ENCODE results near the gene CYP39A1. TPM values are rescaled to one million over a fixed set of nuclear protein-coding genes. Genes with fewer than 3 reads are reported as not detected.

CYP39A1 gene
- total RNA-seq, 1 experiment from 2014 or later = 2.6 TPM

DNA sequence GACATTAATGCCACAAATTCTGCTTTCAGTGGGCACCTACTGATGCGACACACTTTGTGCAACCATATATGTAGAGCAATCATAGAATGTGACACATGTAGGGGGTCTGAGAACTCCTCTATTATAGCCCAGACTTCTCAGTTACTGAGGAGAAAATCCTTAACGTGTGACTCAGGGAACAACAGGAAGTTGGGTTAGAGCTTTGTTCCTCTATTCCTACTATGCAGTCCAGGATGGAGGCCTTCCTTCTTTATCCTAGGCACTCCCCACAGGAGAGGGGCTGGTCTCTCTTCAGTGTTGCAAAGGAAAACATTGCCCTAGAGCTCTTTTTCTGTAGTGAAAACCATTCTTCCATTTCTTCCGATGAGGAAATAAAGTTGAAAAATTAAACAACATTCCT, 121.7 kb downstream of the CYP39A1 start:
- DNase-seq = no peak
- Histone ChIP-seq H3K27me3 (no peaks in the 10 kb centered on the region), H3K36me3 (no peaks in the 10 kb centered on the region), H3K9me3 (replicated peaks) (no peaks in the 10 kb centered on the region), H3K4me1 (peaks cover 7% of the 10 kb centered on the region), H3K27ac (no peak overlapping the region), H3K4me3 (no peak overlapping the region)

DNA sequence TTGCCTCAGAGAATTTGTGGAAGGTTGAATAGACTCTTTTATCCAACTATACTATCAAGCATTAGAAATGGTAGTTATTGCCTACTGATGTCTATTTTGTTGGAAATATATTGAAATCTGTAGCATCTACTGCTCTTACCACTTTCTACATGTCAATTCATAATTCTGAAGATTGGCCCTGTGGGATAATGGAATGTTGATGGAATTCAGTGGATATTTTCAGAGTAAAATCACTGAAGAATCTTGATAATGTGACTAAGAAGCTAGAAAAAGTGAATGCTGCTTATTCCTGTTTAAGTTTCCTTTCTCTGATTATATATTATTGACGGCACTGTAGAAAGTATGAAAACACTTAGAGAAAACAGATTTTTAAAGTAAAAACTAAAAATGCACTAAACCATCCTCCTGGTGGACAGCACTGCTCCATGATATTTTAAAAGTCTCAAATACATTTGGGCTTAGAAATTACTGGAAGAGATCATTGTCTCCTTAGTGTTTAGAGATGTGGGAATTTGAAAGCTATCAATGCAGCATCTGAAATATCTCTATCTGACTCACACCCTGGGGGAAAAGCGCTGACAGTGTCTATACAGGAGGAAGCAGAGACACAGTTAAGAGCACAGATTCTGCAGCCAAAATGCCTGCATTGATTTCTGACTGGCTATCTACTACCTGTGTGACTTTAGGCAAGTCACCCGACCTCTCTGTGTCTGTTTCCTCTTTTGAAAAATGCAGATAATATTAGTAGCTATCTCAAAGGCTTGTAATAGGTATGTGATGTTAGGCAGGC, 123.5 kb downstream of the CYP39A1 start:
- no peak overlapping the region for H3K27ac ChIP-seq
- no peak for DNase-seq

DNA sequence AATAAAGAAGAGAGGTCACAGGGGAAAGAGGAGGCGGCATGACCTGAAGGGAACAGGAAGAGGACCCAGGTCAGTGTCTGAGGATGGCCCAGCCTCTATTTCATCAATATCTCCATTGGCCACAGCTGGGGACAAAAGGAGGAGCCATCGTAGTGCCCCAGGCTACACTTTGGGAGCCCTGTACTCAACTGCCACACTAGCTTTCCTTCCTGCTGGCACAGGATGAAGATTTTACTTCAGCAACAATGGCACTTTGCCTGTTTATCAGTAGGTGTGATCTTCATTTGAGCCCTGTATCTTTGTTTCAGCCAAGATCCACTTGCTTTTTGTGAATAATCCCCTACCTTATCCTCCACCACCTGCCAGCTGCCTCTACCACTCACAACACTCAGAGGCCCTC, 126.0 kb downstream of the CYP39A1 start:
- Histone ChIP-seq H3K27me3 (no peaks in the 10 kb centered on the region), H3K4me3 (no peak overlapping the region), H3K9me3 (replicated peaks) (no peaks in the 10 kb centered on the region), H3K27ac (no peak overlapping the region), H3K36me3 (no peaks in the 10 kb centered on the region), H3K4me1 (peaks cover 7% of the 10 kb centered on the region)
- peak in 1 of 2 experiments; percentile 31 for DNase-seq

More for the DNA sequence above, 123.5 kb downstream of the CYP39A1 start:
- Histone ChIP-seq H3K9me3 (replicated peaks) (no peaks in the 10 kb centered on the region), H3K27me3 (no peaks in the 10 kb centered on the region), H3K36me3 (no peaks in the 10 kb centered on the region), H3K4me3 (no peak overlapping the region), H3K4me1 (peaks cover 7% of the 10 kb centered on the region)

DNA sequence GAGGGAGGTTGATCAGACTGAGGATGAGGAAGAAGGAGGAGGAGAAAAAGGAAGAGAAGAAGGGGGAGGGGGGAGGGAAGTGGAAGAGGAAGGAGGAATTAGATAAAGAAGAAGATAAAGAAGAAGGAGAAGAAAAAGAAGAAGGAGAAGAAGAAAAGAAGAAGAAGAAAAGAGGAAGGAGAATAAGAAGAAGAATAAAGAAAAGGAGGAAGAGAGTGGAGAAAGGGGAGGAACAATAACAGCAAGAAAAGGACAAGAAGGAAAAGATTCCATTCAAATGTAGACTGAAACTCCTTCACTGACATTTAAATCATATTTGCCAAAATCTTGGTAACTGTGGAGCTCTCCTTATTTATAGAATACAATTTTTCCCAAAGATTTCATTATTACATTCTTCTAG, 127.0 kb downstream of the CYP39A1 start:
- no peaks in the 10 kb centered on the region for H3K36me3 ChIP-seq
- no peak overlapping the region for H3K4me3 ChIP-seq
- no peak for DNase-seq
- no peaks in the 10 kb centered on the region for H3K9me3 ChIP-seq (replicated peaks)
- H3K27me3 ChIP-seq = no peaks in the 10 kb centered on the region
- peaks cover 7% of the 10 kb centered on the region for H3K4me1 ChIP-seq
- no peak overlapping the region for H3K27ac ChIP-seq

DNA sequence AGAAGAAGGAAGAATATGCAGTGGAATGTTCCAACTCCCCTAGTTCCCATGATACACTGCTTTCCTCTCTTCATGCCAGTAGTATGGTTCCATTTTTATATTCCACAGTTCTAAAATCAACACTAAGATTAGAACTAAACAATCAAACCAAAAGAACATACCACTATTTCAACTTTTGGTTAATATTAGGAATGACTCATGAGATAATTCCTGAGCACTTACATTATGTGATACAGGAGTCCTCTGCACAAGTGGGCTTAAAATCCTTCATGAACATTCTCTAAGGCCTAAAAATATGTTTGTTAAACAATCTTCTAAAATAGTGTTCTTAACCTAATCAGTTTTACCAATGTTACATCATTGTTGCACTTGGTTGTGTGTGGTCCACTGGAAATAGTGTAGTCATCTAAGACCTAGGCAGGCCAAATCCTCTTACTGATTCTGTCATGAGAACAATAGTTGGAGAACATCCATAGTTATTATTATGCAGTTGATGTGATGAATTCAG, 131.1 kb downstream of the CYP39A1 start:
- DNase-seq = no peak
- no peak overlapping the region for H3K4me3 ChIP-seq
- H3K27me3 ChIP-seq = no peaks in the 10 kb centered on the region
- no peaks in the 10 kb centered on the region for H3K9me3 ChIP-seq (replicated peaks)
- no peaks in the 10 kb centered on the region for H3K4me1 ChIP-seq
- no peaks in the 10 kb centered on the region for H3K36me3 ChIP-seq
- no peak overlapping the region for H3K27ac ChIP-seq

DNA sequence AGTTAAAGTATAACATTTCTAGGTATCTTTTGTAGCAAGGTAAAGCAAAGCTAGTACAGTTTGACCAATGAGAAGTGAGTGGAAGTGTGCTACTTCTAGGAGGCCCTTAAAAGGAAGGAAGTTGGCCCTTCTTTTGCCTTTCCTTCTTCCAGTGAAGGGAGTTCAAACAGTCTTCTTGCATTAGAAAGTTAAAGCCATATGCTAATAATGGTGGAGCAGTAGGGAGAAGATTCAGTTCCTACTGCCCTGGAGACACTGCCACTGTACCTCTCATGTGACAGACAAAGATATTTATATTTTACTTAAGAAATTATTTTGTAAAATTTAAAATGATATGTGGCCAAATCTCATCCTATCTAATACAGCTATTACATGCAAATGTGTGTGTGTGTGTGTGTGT, 135.4 kb downstream of the CYP39A1 start:
- Histone ChIP-seq H3K9me3 (replicated peaks) (no peaks in the 10 kb centered on the region), H3K27ac (no peak overlapping the region), H3K4me3 (no peak overlapping the region), H3K36me3 (no peaks in the 10 kb centered on the region), H3K4me1 (no peaks in the 10 kb centered on the region), H3K27me3 (no peaks in the 10 kb centered on the region)
- DNase-seq = no peak

DNA sequence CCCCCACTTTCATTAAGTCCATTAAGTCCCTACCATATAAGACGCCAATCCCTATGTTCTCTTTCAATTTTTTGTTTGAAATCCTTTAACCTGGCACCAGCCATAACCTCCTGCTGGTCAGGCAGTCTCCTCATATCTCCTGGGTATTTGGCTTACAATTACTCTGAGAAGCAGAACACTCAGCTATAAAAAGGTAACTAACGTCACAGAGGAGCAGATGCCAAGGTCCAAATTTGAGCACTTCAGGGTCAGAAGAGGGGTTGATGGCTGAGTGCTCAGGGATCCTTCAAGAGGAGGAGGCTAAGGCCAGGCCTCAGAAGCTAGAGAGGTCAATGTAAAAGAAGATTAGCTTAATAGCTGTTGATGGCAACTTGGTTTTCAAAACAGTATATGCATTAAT, 139.1 kb downstream of the CYP39A1 start:
- Histone ChIP-seq H3K27me3 (no peaks in the 10 kb centered on the region), H3K9me3 (replicated peaks) (no peaks in the 10 kb centered on the region), H3K4me3 (no peak overlapping the region), H3K4me1 (no peaks in the 10 kb centered on the region), H3K27ac (no peak overlapping the region), H3K36me3 (no peaks in the 10 kb centered on the region)
- no peak for DNase-seq

DNA sequence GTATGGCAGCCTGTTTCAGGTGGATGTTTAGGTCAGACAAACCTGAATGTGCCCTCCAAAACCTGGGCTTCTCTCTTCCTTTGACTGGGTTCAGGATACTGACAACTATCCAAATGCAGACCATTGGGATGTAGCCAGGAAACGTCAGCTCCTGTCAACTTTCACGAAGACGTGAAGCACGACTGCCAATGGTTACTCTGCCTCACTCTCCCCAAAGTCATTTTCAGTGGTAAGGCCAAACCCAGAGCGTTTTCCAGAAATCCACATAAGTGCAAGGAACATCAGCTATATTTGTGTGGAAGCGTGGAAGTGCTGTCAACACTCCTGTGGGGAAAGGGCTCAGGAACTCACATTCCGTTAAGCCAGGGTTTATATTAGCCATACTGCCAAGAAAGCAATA, 141.3 kb downstream of the CYP39A1 start:
- H3K36me3 ChIP-seq = no peaks in the 10 kb centered on the region
- no peaks in the 10 kb centered on the region for H3K9me3 ChIP-seq (replicated peaks)
- H3K27me3 ChIP-seq = no peaks in the 10 kb centered on the region
- no peak overlapping the region for H3K4me3 ChIP-seq
- H3K27ac ChIP-seq = no peak overlapping the region
- no peaks in the 10 kb centered on the region for H3K4me1 ChIP-seq
- DNase-seq = no peak

DNA sequence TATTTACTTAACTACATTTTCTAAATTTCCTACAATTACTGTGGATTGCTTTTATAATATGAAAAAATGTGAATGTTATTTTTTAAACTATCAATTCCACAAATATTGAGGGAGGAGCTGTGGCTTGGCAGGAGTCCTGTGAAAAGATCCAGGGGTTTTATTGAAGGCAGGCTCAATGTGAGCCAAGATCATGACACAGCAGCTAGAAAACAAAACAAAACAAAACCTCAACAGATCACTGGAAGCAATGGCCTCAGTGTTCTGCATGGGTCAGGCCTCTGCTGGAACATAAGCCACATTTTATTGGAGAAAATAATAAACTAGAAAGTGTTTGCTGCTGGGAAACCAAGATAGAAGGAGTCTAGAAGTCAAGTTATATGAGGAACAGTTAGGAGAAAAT, 142.0 kb downstream of the CYP39A1 start:
- H3K27ac ChIP-seq = no peak overlapping the region
- no peak overlapping the region for H3K4me3 ChIP-seq
- no peaks in the 10 kb centered on the region for H3K9me3 ChIP-seq (replicated peaks)
- no peak for DNase-seq
- no peaks in the 10 kb centered on the region for H3K4me1 ChIP-seq
- H3K36me3 ChIP-seq = no peaks in the 10 kb centered on the region
- no peaks in the 10 kb centered on the region for H3K27me3 ChIP-seq

DNA sequence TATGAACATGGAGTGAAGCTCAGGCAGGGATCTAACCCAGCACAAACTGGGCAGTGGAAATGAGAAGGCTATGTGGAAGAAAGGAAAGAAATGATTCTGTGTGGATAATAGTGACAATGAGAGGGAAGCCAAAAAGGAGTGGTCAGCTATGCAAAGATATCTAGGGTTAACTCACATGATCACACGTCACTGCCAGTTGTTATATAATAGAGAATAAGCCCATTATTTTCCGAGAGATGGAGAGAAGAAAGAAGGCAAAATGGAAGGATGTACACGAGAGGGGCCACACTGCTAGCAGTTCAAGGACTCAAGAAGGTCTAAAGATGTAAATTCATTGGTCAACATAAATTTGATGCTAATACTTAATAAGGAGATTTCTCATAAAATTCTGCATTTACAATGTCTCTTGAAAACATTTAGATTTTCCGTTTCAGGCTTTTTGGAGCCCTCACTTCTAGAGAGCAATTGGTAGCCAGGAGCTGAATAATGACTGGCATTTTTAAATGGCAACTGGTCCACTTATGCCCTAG, 142.6 kb downstream of the CYP39A1 start:
- H3K36me3 ChIP-seq = no peaks in the 10 kb centered on the region
- H3K27me3 ChIP-seq = no peaks in the 10 kb centered on the region
- no peak for DNase-seq
- H3K4me1 ChIP-seq = no peaks in the 10 kb centered on the region
- H3K9me3 ChIP-seq (replicated peaks) = no peaks in the 10 kb centered on the region
- H3K4me3 ChIP-seq = no peak overlapping the region
- H3K27ac ChIP-seq = no peak overlapping the region

DNA sequence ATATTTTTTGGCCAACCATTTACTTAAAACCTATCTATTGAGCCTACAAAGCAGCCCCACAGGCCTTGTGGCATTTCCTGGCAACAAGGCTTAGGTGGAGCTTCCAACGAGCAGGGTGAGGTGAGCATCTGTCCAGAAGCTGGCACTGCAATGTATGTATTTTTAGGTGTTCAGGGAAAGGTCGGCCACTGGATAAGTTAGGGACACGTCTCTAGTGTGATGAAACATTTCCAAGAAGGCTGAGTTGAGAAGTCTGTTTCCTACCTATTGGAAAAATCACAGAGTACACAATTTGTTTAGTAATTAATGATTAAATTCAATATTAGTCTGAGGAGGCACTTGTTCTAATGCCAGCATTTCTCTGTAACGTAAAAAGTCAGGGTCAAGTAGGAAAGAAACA, 143.6 kb downstream of the CYP39A1 start:
- H3K4me3 ChIP-seq = no peak overlapping the region
- no peaks in the 10 kb centered on the region for H3K27me3 ChIP-seq
- no peaks in the 10 kb centered on the region for H3K9me3 ChIP-seq (replicated peaks)
- no peak for DNase-seq
- no peaks in the 10 kb centered on the region for H3K4me1 ChIP-seq
- no peak overlapping the region for H3K27ac ChIP-seq
- no peaks in the 10 kb centered on the region for H3K36me3 ChIP-seq

DNA sequence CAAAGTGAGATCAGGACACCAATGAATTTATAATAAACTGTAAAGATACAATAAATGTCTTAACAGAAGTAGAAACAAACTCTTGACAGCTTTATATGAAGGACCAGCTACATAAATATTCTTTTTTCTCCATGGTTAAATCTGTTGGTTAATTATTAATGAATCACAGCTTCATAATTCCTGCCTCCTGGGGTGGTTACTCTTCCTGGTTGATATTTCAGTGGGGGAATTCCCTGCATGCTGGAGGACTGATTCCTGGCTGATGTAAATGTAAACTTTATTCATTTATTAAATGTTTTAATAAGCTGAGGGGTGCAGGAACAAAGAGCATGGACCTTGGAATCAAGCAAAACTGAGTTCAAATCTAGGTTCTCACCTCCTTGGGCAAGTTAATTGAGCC, 145.2 kb downstream of the CYP39A1 start:
- H3K27me3 ChIP-seq = no peaks in the 10 kb centered on the region
- H3K4me3 ChIP-seq = no peak overlapping the region
- no peak for DNase-seq
- H3K9me3 ChIP-seq (replicated peaks) = no peaks in the 10 kb centered on the region
- no peaks in the 10 kb centered on the region for H3K36me3 ChIP-seq
- H3K27ac ChIP-seq = no peak overlapping the region
- no peaks in the 10 kb centered on the region for H3K4me1 ChIP-seq

DNA sequence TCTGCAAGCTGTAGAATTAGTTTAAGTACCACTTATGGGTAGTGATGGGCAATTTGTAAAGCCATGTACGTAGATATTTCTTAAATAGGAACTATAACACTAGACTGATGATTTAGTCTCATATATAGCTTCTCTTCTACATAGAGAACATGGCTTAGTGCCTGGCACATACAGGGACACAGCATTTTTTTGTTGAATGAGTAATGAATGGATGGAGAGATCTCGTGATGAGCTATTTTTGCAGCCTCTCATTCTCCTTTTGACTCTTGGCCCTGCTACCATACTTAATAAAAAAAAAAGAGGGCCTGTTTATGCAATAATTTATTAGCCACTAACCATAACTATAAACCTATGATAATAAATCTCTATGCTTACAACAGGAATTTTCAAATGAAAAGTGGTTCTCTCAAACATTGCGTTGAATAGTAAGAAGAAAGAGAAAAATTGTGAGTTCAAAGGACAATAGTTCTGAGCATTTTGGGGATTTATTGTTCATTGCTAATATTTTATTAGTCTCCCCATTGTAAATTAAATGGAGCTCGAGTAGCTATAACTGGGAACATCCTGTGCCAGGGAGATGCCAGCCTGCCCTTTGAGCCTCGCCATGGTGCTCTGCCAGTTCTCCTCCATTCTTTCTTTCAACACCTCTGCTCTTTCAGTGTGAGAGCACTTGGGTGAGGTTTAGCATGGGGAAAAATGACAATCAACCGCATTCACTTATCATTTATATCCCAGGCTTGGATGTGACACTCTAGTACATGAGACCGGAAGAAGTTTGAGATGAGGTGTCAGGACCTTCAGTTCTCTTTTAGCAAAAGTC, 146.7 kb downstream of the CYP39A1 start:
- Histone ChIP-seq H3K27ac (no peak overlapping the region), H3K27me3 (no peaks in the 10 kb centered on the region), H3K9me3 (replicated peaks) (no peaks in the 10 kb centered on the region; the same call in 1 of the 2 replicates), H3K4me3 (no peak overlapping the region), H3K36me3 (no peaks in the 10 kb centered on the region), H3K4me1 (no peaks in the 10 kb centered on the region)
- no peak for DNase-seq

DNA sequence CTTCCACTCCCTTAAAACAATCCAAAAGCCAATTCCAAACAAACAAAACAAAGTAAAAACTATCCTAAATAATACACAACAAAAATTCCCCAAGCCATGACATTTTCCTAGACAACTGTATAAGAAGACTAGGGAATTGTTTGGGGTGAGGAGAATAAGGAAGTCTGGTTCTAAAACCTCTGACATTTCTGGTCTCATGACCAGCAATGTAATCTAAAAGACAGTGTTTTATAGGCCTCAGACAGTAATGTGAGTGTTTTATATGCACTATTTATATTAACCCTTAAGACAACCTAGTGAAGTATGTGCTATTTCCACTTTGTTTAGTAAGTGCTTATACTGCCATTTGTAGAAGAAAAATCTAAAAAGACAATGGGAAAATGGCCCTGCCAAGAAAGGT, 148.4 kb downstream of the CYP39A1 start:
- DNase-seq = no peak
- Histone ChIP-seq H3K4me3 (no peak overlapping the region), H3K27me3 (no peaks in the 10 kb centered on the region), H3K4me1 (no peaks in the 10 kb centered on the region), H3K9me3 (replicated peaks) (no peaks in the 10 kb centered on the region; the same call in 1 of the 2 replicates), H3K36me3 (no peaks in the 10 kb centered on the region), H3K27ac (no peak overlapping the region)

DNA sequence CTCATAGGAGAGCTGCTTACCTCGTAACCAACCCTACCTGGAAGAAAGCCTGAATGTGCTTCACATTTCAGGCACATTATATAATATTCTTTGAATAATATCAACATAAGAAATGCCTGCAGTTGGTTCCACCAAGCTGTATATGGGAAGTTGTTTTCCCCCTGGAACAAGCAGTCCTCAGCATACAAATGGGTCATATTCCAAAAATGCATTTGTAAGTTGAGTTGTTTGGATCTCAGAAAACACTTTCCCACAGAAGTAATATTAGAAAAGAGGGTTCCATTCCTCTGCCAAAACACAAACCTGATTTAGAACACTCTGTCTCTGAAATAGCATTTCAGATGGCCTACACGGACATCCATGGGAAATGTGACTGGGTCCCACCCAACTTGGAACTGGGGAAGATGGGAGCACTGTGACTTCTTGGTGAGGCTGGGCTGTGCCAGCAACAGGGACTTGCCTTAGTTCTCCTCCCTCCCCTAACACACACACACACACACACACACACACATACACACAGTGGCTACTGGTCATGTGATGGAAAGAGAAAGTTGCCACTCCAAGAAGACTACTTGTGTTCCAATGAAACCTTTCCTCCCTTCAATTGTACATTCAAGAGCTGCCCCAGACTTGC, 150.0 kb downstream of the CYP39A1 start:
- no peak overlapping the region for H3K4me3 ChIP-seq
- H3K4me1 ChIP-seq = no peaks in the 10 kb centered on the region
- H3K27me3 ChIP-seq = no peaks in the 10 kb centered on the region
- no peak for DNase-seq
- H3K9me3 ChIP-seq (replicated peaks) = no peaks in the 10 kb centered on the region; the same call in 1 of the 2 replicates
- no peaks in the 10 kb centered on the region for H3K36me3 ChIP-seq
- no peak overlapping the region for H3K27ac ChIP-seq
